GM18508 (cell line): Measurements from ENCODE around the gene KLHDC10.
"Not testable (repeated sequence)": the region's sequence is repeated elsewhere in the genome, so short reads cannot be mapped to it uniquely, and the experiment has no call there.

Experiments used
- ATAC-seq: cut with Tn5 transposase; IDR thresholded peaks from one replicate; pipeline ENCODE4 v1.9.1; 2021; ENCODE audit warnings: moderate number of reproducible peaks; ENCODE audit not compliant: insufficient read depth, unreplicated experiment

Gene KLHDC10

DNA sequence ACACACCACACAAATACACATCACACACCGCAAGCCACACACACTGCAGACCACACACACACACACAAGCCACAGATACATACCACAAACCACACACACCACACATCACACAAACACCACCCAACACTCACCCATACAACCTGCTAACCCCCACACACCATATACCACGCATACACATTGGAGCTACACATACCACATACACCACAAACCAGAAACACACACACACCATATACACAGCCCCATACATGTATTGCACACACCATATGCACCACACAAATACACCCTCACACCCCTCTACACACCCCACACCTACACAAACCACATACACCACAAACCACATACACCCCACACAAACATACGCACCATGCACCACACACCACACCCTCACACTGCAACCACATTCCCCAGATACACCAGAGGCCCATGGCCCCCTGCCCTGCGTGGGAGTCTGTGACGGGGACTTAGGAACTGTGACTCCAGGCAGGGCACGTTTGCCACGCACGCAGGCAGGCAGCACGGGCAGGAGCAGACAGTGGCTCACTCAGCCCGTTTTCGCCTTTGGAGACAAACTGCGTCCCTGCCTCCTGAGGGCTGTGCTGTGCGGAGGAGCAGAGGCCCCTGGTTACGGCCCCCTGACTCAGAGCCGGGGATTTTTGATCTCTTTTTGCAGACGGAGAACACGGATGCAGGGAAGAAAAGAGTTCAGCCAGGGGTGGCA lies 82.3 kb downstream of the KLHDC10 start:
- ATAC-seq = no peak

DNA sequence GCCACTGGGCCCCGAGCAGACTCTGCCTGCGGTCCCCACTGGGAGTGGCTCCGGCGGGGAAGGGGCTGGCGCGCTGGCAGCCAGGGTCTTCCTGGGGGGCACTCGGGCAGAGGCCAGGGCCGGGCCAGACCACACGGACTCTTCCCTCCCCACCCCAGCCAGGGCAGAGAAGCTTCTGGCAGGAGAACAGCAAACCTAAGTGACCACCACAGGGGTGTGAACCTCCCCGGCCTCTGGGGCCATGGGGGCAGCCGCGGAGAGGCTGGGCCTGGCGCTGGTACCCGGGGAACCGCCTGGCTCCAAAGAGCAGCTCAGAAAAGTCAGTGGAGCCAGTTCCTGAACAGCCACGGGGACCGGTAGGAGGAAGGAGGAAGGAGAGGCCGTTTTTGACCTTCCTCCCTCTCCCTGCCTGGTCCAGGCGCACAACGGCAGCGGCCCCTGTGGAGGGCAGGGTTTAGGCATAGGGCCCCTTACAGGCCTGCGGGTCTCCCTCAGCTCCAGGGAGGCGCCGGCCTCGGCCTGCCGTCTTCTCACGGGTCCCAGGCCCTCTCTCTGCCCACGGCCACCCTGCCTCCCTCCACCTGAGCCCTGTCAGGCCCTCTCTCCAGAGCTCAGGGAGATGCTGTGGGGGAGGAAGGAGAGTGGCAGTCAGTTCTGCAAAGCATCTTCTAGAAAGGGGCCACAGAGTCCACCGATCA lies 83.0 kb downstream of the KLHDC10 start:
- no peak for ATAC-seq

DNA sequence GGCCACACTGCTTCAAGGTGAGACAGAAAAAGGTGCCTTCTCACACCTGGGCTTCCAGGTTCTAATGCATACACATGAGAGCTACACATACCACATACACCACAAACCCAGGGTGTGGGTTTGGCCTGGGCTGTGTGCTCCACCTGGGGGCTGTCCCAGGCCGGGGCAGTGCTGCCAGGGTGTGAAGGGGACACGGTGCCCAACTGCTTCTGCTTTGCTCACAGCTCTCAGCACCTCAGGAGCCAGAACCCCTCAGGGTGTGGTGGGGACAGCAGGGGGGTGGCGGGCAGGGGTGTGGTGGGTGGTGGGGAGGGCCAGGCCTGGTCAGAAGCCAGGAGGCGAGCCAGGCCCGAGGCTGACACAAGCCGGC lies 83.8 kb downstream of the KLHDC10 start:
- ATAC-seq = no peak

DNA sequence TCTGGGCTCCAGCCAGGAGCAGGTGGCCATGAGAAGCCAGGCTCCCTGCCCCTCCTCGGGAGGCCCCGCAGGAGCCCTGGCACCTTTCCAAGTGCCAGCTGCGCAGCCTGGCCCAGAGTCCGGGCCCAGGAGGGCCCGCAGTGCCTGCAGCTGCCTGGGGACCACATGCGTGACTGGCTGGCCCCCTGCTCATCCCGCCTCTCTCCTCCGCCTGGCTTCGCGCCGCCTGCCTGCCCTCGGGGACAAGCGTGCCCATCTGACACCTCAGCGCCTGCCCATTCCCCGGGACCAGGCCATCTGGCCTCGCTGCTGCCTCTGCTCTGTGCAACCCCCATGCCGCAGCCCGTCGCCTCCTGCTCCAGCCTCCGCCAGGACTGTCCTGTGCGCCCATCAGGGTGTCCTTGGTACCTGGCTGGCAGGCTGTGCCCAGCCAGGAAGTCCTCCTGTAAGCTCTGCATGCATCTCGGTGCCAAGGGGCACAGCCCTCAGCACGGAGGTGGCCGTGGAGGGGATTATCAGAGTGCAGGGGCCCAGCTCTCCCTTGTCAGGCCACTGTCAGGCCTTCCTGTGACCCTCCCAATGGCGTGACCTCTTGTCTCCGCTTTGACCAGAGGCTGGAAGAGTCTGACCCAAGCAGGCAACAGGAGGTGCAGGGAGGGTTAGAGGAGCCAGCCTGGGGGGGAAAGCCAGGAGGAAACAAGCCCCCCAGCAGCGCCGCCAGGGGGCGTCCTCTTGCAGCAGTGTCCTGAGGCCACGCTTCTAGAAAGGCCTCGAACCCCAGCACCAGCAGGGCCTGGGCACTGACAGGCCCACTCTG lies 84.4 kb downstream of the KLHDC10 start:
- no peak for ATAC-seq

DNA sequence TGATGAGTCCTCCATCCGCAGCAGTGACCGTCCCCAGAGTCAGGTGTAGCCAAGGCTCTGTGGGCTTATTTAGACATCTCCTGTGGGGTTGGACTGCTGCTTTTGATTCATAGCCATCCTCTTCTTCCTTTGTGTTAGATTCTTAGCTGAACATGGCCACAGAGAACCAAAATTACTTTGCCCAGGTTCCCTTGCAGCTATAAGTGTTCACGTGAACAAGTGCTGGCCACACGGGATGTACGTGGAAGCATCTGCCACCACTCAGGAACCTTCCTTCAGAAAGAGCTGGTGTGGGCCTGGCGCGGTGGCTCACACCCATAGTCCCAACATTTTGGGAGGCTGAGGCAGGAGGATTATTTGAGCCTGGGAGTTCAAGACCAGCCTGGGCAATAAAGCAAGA lies 85.8 kb downstream of the KLHDC10 start:
- no peak for ATAC-seq

DNA sequence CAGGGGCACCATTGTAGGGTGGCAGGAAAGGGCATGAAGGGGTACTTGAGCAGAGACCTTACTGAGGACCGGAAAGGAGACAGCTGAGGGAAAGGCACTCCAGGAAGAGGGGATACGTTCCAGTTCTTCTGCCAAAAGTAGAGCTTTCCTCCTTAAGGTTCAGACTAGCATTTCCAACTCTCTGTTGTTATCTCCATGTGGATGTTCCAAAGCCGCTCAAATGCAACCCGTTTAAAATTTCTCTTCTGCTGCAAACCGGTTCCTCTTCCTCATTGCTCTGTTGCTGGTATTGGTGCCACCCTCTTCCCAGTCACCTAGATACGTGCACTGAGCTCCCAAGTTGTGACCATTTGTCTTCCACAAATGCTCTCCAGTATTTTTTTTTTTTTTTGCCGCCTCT lies 87.4 kb downstream of the KLHDC10 start:
- no peak for ATAC-seq

DNA sequence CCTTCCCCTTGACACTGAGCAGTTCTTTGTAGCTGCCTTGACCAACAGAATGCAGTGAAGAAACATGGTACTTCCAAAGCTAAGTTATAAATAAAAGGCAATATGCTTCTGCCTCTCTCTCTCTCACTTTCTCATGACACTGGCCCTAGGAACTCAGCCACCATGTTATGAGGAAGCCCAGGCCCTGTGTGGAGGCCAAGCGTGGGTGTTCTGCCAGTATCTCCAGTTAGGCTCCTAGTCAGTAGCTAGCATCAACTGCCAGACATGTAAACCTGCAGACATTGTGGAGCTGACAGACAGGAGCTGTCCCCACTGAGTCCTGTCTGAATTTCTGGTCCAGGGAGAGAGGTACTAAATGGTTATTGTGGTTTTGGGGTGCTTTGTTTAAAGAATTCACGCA lies 89.7 kb downstream of the KLHDC10 start:
- no peak for ATAC-seq

DNA sequence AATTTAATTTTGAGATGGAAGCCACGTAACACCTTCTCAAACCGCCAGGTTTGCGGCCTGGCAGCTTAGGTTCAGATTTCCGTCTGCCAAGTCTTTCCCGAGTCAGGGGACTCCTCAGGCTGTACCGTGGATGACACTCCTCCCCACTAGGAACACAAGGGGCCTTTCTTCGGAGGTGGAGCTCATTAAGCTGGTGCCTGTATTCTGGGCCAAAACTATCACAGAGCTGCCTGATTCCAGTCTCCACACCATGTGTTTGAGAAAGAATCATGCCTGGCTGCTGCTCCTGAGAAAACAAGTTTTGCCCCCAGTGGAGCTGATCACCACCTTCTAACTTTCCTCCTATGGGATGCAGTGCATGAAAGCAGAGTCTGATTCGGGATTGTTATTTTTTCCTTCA lies 90.1 kb downstream of the KLHDC10 start:
- ATAC-seq = no peak

DNA sequence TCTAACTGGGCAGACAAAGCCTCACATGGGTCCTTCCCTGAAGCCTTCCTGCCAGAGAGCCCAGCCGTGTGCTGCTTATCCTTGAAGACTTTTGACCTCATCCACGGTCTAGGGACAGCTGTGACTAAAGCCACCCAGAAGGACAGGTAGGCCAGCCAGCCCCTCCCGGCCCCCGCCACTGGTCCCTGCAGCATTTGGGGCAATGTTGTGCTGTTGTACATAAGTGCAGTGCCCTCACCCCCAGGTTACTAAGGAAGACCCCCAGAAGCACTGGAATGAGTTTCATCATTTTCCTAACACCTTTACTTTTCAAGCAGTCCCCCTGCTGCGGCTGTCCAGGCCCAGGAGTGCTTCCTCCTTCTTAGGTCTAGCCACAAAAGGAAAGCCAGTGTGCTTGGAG lies 91.9 kb downstream of the KLHDC10 start:
- ATAC-seq = no peak

DNA sequence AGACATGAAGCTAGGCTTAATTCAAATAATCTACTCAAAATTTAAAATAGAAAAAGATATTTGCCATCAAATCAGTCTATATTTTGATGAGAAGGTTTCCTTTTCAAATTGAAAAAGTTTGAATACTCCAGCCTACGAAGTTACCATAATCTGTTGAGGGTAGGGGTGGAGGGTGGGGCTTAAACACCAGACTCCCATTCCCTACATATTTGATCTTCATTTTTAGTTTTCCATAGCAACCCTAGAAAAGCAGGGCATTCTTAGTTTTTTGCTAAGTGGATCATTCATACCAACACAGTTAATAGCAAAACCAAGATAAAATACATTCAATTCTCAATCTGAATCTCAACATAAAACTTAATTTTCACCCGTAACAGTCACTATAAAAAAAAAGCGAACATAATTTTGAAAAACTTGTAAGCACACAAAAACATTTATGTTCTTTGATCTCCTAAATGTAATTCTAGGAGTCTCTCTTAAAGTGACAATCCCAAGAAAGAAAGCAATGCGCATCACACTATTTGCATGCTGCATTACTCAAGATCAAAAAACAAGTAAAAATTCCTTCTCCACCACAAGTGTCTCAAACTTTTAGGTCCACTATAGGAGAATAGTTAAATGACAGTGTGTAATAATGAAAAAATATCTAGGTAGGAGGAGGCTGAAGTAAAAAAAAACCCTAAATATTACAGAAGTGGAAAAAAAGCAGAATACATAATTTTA lies 104.1 kb downstream of the KLHDC10 start:
- no peak for ATAC-seq

DNA sequence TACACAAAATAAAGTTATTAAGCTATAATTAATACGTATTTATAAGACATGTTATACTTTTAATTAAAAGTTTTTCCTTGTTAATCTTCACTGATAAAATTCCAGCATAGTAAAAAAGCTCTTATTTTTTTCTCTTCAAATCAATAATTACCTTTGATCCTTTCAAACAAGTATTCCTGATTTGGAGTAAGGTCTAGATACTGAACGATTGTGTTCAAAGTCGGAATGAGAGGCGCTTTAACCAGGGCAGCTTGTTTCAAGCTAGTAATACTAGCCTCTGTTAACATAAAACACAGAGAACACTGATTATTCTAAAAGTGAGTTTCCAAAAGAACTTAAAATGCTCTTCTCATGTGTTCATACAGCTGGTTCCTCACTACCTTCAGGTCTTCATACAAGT lies 107.9 kb downstream of the KLHDC10 start:
- no peak for ATAC-seq

DNA sequence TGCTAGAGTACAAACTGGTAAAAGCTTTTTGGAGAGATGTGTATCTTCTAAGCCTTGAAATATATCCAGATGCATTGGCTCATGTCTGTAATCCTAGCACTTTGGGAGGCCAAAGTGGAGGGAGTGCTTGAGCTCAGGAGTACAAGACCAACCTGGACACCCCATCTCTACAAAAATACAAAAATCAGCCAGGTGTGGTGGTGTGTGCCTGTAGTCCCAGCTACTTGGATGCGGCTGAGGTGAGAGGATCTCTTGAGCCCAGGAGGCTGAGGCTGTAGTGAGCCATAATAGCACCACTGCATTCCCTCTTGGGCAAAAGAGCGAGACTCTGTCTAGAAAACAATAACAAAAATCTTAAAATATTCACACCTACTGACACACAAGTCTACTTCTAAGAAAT lies 109.3 kb downstream of the KLHDC10 start:
- ATAC-seq = no peak

DNA sequence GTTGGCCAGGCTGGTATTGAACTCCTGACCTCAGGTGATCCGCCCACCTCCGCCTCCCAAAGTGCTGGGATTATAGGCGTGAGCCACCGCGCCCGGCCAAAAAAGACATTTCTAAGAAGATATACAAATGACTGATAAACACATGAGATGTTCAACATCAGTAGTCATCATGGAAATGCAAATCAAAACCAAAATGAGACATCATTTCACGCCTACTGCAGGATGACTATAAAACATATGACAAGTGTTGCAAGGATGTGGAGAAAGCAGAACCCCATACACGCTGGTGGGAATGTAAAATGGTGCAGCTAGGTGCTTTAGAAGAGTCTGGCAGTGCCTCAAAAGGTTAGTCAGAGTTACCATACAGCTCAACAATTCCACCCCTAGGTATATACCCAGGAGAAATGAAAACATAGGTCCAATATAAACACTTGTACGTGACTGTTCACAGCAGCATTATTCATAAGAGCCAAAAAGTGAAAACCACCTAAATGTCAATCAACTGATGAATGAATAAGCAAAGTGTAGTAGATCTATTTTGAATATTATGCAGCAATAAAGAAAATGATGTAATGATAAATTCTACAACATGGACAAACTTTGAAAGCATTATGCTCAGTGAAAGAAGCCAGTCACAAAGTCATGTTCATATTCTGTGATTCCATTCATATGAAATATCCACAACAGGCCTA lies 110.4 kb downstream of the KLHDC10 start:
- no peak for ATAC-seq

DNA sequence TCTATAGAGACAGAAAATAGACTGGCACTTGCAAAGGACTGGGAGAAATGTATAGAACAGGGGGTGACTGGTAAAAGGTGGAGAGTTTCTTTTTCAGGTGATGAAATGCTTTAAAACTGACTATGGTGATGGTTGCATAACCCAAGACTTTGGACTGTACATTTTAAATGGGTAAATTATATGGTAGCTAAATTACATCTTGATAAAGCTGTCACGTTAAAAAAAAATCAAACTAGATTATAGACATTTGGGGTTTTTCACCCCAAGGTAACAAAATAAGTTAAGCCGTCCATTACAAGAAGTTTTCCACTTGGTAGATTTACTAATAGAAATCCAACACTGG lies 110.9 kb downstream of the KLHDC10 start:
- no peak for ATAC-seq

DNA sequence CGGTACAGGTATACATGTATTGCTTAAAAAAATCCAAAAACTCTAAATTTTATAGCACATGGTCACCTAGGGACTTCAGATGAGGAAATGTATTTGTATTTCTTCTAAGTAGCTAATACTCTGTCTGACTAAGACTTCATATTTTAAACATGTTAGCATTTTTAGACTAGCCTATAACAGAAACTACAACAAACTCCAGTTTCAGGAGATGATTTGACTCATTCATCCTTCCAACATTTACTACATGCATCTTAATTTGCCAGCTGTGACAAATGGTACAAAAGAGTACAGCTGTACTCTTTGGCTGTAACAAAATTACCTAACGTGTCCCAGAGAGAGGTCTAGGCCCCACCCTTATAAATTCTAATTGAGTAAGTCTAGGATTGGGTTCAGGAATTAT lies 112.7 kb downstream of the KLHDC10 start:
- ATAC-seq = peak; percentile 61

DNA sequence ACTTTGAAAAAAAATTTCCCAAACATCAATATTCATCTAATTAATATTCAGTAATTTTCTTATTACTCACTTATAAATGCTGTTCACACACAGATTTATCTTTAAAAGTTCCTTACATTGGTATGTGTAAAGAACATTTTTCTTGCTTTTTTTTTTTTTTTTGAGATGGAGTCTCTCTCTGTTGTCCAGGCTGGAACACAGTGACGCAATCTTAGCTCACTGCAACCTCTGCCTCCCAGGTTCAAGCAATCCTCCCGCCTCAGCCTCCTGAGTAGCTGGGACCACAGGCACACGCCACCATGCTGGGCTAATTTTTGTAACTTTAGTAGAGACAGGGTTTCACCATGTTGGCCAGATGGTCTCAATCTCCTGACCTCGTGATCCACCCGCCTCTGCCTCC lies 114.0 kb downstream of the KLHDC10 start:
- not testable (repeated sequence) for ATAC-seq
